ENCODE measurements around the gene SLC35F4. TPM values are rescaled to one million over a fixed set of nuclear protein-coding genes. Genes with fewer than 3 reads are reported as not detected.

Gene SLC35F4
- total RNA-seq, 1 donor from 2014 or later, result not detected

- no peak for DNase-seq (ENCODE audit: low spot score)
Measured at GRCh38 chr14:57848786-57849185, 17.1 kb downstream of the SLC35F4 start.

GRCh38 chr14:57848353-57848752, 17.5 kb downstream of the SLC35F4 start:
- no peak for DNase-seq (ENCODE audit: low spot score)

GRCh38 chr14:57847706-57848105, 18.2 kb downstream of the SLC35F4 start:
- DNase-seq (ENCODE audit: low spot score), result no peak

- DNase-seq (ENCODE audit: low spot score), result no peak
Measured at GRCh38 chr14:57847096-57847495, 18.8 kb downstream of the SLC35F4 start.

- no peak for DNase-seq (ENCODE audit: low spot score)
Measured at GRCh38 chr14:57846596-57846995, 19.3 kb downstream of the SLC35F4 start.

- DNase-seq (ENCODE audit: low spot score), result no peak
Measured at GRCh38 chr14:57845802-57846531, 19.9 kb downstream of the SLC35F4 start.

GRCh38 chr14:57845316-57845715, 20.6 kb downstream of the SLC35F4 start:
- no peak for DNase-seq (ENCODE audit: low spot score)

- no peak for DNase-seq (ENCODE audit: low spot score)
Measured at GRCh38 chr14:57837267-57837666, 28.6 kb downstream of the SLC35F4 start.

GRCh38 chr14:57835766-57836165, 30.1 kb downstream of the SLC35F4 start:
- DNase-seq (ENCODE audit: low spot score), result no peak

- no peak for DNase-seq (ENCODE audit: low spot score)
Measured at GRCh38 chr14:57834961-57835360, 30.9 kb downstream of the SLC35F4 start.

GRCh38 chr14:57834001-57834598, 31.8 kb downstream of the SLC35F4 start:
- DNase-seq (ENCODE audit: low spot score), result no peak

GRCh38 chr14:57833323-57833722, 32.6 kb downstream of the SLC35F4 start:
- DNase-seq (ENCODE audit: low spot score), result no peak

GRCh38 chr14:57831981-57832380, 33.9 kb downstream of the SLC35F4 start:
- DNase-seq (ENCODE audit: low spot score), result no peak

- no peak for DNase-seq (ENCODE audit: low spot score)
Measured at GRCh38 chr14:57828713-57829112, 37.2 kb downstream of the SLC35F4 start.

- DNase-seq (ENCODE audit: low spot score), result no peak
Measured at GRCh38 chr14:57823015-57823660, 42.8 kb downstream of the SLC35F4 start.

GRCh38 chr14:57822081-57822480, 43.8 kb downstream of the SLC35F4 start:
- DNase-seq (ENCODE audit: low spot score), result no peak

GRCh38 chr14:57820581-57820980, 45.3 kb downstream of the SLC35F4 start:
- no peak for DNase-seq (ENCODE audit: low spot score)

- no peak for DNase-seq (ENCODE audit: low spot score)
Measured at GRCh38 chr14:57818511-57818910, 47.4 kb downstream of the SLC35F4 start.

GRCh38 chr14:57816568-57817284, 49.2 kb downstream of the SLC35F4 start:
- no peak for DNase-seq (ENCODE audit: low spot score)

GRCh38 chr14:57814726-57815125, 51.2 kb downstream of the SLC35F4 start:
- no peak for DNase-seq (ENCODE audit: low spot score)

- no peak for DNase-seq (ENCODE audit: low spot score)
Measured at GRCh38 chr14:57812741-57813140, 53.2 kb downstream of the SLC35F4 start.

GRCh38 chr14:57811998-57812546, 53.8 kb downstream of the SLC35F4 start:
- DNase-seq (ENCODE audit: low spot score), result no peak
